ENCODE data around the gene GCSH.
"Not testable (repeated sequence)": the region's sequence is repeated elsewhere in the genome, so short reads cannot be mapped to it uniquely, and the experiment has no call there.

Gene GCSH

GRCh38 chr16:81095953-81096714 is at the start of gene GCSH:
Gene GCSH (minus strand): TSS chr16:81096395. CDS start chr16:81096278, 117 bp downstream.
- peak; percentile 92 for DNase-seq (ENCODE audit: low spot score)

- DNase-seq (ENCODE audit: low spot score), result no peak
Observed at GRCh38 chr16:81143921-81144471, 47.8 kb upstream of the GCSH start.

- DNase-seq (ENCODE audit: low spot score), result no peak
Observed at GRCh38 chr16:81142864-81143263, 46.7 kb upstream of the GCSH start.

GRCh38 chr16:81140930-81141780 is 45.0 kb upstream of the GCSH start:
- no peak for DNase-seq (ENCODE audit: low spot score)

GRCh38 chr16:81138831-81139557 is 42.8 kb upstream of the GCSH start:
- DNase-seq (ENCODE audit: low spot score), result no peak

GRCh38 chr16:81137754-81138153 is 41.6 kb upstream of the GCSH start:
- DNase-seq (ENCODE audit: low spot score), result no peak

- no peak for DNase-seq (ENCODE audit: low spot score)
Observed at GRCh38 chr16:81136390-81137335, 40.5 kb upstream of the GCSH start.

- DNase-seq (ENCODE audit: low spot score), result no peak
Observed at GRCh38 chr16:81130126-81130525, 33.9 kb upstream of the GCSH start.

GRCh38 chr16:81128726-81129524 is 32.7 kb upstream of the GCSH start:
- no peak for DNase-seq (ENCODE audit: low spot score)

GRCh38 chr16:81127051-81127450 is 30.9 kb upstream of the GCSH start:
- no peak for DNase-seq (ENCODE audit: low spot score)

GRCh38 chr16:81123092-81123852 is 27.1 kb upstream of the GCSH start:
- no peak for DNase-seq (ENCODE audit: low spot score)

- no peak for DNase-seq (ENCODE audit: low spot score)
Observed at GRCh38 chr16:81121474-81121990, 25.3 kb upstream of the GCSH start.

- DNase-seq (ENCODE audit: low spot score), result no peak
Observed at GRCh38 chr16:81117436-81117835, 21.2 kb upstream of the GCSH start.

- no peak for DNase-seq (ENCODE audit: low spot score)
Observed at GRCh38 chr16:81116285-81116684, 20.1 kb upstream of the GCSH start.

- DNase-seq (ENCODE audit: low spot score), result no peak
Observed at GRCh38 chr16:81112453-81112852, 16.3 kb upstream of the GCSH start.

- not testable (repeated sequence) for DNase-seq (ENCODE audit: low spot score)
Observed at GRCh38 chr16:81109274-81109673, 13.1 kb upstream of the GCSH start.

- no peak for DNase-seq (ENCODE audit: low spot score)
Observed at GRCh38 chr16:81107511-81107910, 11.3 kb upstream of the GCSH start.

- DNase-seq (ENCODE audit: low spot score), result no peak
Observed at GRCh38 chr16:81106826-81107503, 10.8 kb upstream of the GCSH start.

- no peak for DNase-seq (ENCODE audit: low spot score)
Observed at GRCh38 chr16:81105946-81106345, 9.8 kb upstream of the GCSH start.
